ENCODE results near the gene AQP12B. TPM values are rescaled to one million over a fixed set of nuclear protein-coding genes. Genes with fewer than 3 reads are reported as not detected.

Gene AQP12B
- total RNA-seq, 1 donor from 2014 or later: not detected

DNA sequence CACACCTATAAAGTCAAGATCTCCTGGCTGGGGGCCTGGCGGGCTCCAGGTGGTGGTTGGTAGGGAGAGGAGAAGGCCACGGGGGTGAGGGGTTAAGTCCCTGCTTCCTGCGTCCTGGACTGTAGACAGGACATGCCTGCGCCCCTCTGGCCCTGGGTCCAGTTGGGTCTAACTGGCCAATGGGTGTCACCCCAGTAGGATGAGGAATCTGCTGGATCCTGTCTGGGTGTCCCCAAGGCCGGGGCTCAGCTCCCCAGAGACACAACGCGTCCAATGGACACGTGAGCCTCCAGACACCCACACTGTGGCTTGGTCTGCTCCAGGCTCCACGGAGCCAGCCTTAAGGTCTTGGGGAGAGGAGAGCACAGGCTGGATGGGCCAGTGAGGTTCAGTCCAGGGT is 28.6 kb upstream of the AQP12B start:
- DNase-seq (ENCODE audit: low read depth) (no peak), FAIRE-seq (no peak)
- Histone ChIP-seq H3K4me3 (ENCODE audit: low read depth, low read length) (no peak overlapping the region), H3K36me3 (ENCODE audit: control insufficient read depth, insufficient read depth, low read length) (no peaks in the 10 kb centered on the region), H3K27me3 (ENCODE audit: control insufficient read depth, insufficient read depth, low read length) (peaks cover 7% of the 10 kb centered on the region)
- TF ChIP-seq, protein P1, sequence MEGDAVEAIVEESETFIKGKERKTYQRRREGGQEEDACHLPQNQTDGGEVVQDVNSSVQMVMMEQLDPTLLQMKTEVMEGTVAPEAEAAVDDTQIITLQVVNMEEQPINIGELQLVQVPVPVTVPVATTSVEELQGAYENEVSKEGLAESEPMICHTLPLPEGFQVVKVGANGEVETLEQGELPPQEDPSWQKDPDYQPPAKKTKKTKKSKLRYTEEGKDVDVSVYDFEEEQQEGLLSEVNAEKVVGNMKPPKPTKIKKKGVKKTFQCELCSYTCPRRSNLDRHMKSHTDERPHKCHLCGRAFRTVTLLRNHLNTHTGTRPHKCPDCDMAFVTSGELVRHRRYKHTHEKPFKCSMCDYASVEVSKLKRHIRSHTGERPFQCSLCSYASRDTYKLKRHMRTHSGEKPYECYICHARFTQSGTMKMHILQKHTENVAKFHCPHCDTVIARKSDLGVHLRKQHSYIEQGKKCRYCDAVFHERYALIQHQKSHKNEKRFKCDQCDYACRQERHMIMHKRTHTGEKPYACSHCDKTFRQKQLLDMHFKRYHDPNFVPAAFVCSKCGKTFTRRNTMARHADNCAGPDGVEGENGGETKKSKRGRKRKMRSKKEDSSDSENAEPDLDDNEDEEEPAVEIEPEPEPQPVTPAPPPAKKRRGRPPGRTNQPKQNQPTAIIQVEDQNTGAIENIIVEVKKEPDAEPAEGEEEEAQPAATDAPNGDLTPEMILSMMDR (IDR thresholded peaks at IDR 0.05; ENCODE audit: insufficient read depth, low read length, severe bottlenecking): no peak

DNA sequence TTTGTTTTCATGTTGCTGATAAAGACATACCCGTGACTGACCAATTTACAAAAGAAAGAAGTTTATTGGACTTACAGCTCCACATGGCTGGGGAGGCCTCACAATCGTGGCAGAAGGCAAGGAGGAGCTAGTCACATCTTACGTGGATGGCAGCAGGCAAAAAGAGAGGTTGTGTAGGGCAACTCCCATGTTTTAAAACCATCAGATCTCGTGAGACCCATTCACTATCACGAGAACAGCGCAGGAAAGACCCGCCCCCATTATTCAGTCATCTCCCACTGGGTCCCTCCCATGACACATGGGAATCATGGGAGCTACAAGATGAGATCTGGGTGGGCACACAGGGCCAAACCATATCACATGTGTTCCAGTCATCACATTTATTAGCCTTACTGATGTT is 25.8 kb upstream of the AQP12B start:
- peaks cover 4% of the 10 kb centered on the region for H3K27me3 ChIP-seq (ENCODE audit: control insufficient read depth, insufficient read depth, low read length)
- TF ChIP-seq, protein P1 (IDR thresholded peaks at IDR 0.05; ENCODE audit: insufficient read depth, low read length, severe bottlenecking): no peak
- FAIRE-seq (no peak), DNase-seq (ENCODE audit: low read depth) (no peak)
- H3K36me3 ChIP-seq (ENCODE audit: control insufficient read depth, insufficient read depth, low read length): no peaks in the 10 kb centered on the region
- no peak overlapping the region for H3K4me3 ChIP-seq (ENCODE audit: low read depth, low read length)

DNA sequence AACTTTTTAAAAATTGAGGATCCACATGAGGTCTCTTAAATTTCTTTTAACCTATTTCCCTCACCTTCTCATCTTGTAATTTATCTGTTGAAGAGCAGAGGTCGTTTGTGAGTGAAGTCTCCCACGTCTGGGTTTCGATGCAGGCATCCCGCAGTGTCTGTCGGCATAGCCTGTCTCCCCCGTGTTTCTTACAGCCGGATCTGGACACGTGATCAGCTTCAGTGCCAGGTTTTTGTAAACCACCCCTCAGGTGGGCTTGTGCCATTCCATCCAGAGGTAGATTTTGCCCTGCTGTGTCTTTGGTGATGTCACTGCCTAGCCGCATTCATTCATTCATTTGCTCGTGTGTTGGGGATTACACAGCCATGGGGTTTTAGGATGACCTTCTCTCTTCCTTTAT is 25.1 kb upstream of the AQP12B start:
- Histone ChIP-seq H3K36me3 (ENCODE audit: control insufficient read depth, insufficient read depth, low read length) (no peaks in the 10 kb centered on the region), H3K4me3 (ENCODE audit: low read depth, low read length) (no peak overlapping the region), H3K27me3 (ENCODE audit: control insufficient read depth, insufficient read depth, low read length) (peaks cover 4% of the 10 kb centered on the region)
- DNase-seq (ENCODE audit: low read depth) (no peak), FAIRE-seq (no peak)
- TF ChIP-seq, protein P1 (IDR thresholded peaks at IDR 0.05; ENCODE audit: insufficient read depth, low read length, severe bottlenecking): no peak

DNA sequence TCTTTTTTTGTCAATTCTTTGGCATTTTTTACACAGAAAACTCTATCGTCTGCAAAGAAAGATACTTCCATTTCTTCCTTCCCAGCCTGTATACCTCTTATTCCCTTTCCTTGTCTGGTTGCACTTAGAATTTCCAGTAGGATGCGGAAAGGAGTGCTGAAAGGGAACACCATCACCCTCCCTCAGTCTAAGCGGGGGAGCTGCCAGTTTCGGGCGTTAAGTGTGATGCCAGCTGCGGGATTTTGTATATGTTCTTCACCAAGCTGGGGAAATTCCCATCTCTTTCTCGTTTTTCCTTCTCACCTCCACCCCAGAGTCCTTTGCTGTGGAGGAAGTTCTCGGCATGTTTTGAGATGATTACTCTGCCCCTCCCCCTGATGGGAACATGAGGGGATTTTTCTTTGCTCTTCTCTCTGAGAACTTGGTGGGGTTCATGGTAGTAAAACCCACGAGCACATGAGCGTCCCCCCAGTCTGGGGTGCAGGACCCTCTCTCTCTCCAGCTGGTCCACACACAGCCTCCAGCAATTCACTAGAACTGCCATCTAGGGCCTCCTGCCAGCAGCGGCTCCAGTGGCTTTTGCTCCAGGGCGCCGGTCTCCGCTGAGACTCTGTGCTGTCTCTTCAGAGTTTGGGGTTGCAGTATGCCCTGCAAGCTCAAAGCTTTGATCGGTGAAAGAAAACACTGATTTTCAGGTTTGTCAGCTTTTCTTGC is 24.5 kb upstream of the AQP12B start:
- Histone ChIP-seq H3K36me3 (ENCODE audit: control insufficient read depth, insufficient read depth, low read length) (no peaks in the 10 kb centered on the region), H3K4me3 (ENCODE audit: low read depth, low read length) (no peak overlapping the region), H3K27me3 (ENCODE audit: control insufficient read depth, insufficient read depth, low read length) (peaks cover 4% of the 10 kb centered on the region)
- TF ChIP-seq, protein P1 (IDR thresholded peaks at IDR 0.05; ENCODE audit: insufficient read depth, low read length, severe bottlenecking): no peak
- FAIRE-seq: no peak
- DNase-seq (ENCODE audit: low read depth): no peak

DNA sequence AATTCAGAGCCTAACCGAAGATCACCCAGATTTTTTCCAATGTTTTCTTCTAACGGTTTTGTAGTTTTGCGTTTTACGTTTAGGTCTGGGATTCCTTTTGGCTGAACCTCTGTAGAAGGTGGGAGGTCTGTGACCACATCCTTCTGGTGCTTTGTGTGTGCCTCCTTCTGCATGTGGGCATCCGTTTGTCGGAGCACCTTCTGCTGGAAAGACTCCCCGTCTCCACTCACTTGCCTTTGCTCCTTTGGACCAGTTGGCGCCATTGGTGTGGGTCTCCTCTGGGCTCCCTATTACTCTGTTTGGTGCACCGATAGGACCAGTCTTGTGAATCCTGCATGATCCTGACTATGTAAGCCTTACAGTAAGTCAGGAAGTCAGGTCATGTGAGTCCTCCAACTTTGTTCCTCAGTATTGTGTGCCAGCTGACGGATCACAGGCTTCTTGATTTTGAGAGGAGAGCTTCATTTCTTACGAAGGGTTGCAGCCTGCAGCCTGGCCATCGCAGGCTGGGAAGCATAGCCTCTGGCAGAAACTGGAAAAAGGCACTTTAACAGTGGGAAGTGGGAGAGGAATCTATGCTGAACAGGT is 22.6 kb upstream of the AQP12B start:
- TF ChIP-seq, protein P1 (IDR thresholded peaks at IDR 0.05; ENCODE audit: insufficient read depth, low read length, severe bottlenecking): no peak
- Histone ChIP-seq H3K4me3 (ENCODE audit: low read depth, low read length) (no peak overlapping the region), H3K27me3 (ENCODE audit: control insufficient read depth, insufficient read depth, low read length) (peaks cover 4% of the 10 kb centered on the region), H3K36me3 (ENCODE audit: control insufficient read depth, insufficient read depth, low read length) (no peaks in the 10 kb centered on the region)
- DNase-seq (ENCODE audit: low read depth) (no peak), FAIRE-seq (no peak)

Measured in bronchial epithelial cell (primary cell).